Amygdala (tissue), 56 donors: ENCODE results near the gene FLNC.

Source experiments
- DNase-seq, 56 donors: peaks; one replicate each; lab custom pipeline; 2025; lab: John Stamatoyannopoulos, UW

Gene FLNC

GRCh38 chr7:128904381-128905197, 74.4 kb downstream of the FLNC start:
- DNase-seq = no peak

GRCh38 chr7:128906001-128906765, 76.0 kb downstream of the FLNC start:
- DNase-seq = no peak

DNA sequence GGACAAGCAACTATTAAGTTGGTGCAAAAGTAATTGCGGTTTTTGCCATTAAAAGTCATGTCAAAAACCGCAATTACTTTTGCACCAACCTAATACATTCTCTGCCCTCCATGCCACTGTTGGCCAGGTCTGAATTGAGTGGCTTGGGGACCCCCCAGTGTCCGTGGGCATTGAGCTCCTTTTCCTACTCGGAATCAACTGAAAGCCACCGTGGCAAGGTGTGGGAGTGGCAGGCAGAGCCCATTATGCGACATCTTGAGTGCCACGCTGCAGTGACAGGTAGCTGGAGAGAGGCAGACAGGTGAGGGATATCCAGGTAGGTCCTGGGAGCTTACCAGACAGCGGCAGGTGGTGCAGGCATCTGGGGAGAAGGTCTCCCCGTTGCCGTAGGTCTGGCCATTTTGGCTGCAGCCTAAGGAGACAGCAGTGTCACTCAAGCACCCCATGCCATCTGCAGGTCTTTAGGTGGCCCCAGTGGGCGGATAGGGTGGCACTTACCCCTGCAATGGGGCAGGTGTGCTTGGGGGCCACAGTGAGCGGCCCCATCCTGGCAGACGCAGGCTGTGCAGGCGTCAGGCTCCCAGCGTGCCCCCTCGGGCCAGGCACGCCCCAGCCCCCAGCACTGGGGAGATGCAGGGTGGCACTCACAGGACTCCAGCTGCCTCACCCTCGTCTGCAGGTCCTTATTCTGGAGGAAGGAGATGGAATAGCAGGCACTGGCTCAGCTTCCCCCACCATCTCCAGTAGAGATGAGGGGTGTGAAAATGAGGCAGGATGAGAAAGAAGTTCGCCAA, 76.8 kb downstream of the FLNC start:
- no peak for DNase-seq
